WTC11 (cell line): ENCODE results near the gene HTRA2. TPM values are rescaled to one million over a fixed set of nuclear protein-coding genes. Genes with fewer than 3 reads are reported as not detected.

Experiments
- ATAC-seq: fragments of 200-7000 bp; cut with Tn5 transposase; 2 replicates; pipeline ENCODE4 v1.10.0; 2021; ENCODE audit warnings: mild to moderate bottlenecking, moderate library complexity
- Bru-seq: library from RNA; stranded (reverse); fragments of 400-500 nt; gene quantifications from one replicate; lab custom pipeline; 2021; lab: Mats Ljungman, UMichigan
- CTCF ChIA-PET: fragments of 300-600 bp; sonication (Branson Sonifier 250); formaldehyde crosslinking; loops from one replicate; lab custom pipeline; 2021; ENCODE audit warnings: antibody characterized with exemption; lab: Charles Lee
- POLR2A ChIA-PET: fragments of 350-600 bp; sonication (Branson Sonifier 250); formaldehyde crosslinking; loops from one replicate; lab custom pipeline; 2021; ENCODE audit warnings: antibody characterized with exemption; lab: Charles Lee
- DNase-seq: peaks from one replicate; pipeline ENCODE4 v3.0.0; 2021; ENCODE audit warnings: low spot score
- H3K27ac Mint-ChIP-seq: 2 replicates; pipeline ENCODE4 v1.8.0; 2021; ENCODE audit warnings: mixed read lengths
- H3K27me3 Mint-ChIP-seq: 2 replicates; pipeline ENCODE4 v1.8.0; 2021; ENCODE audit warnings: low read depth, mild to moderate bottlenecking, moderate library complexity, mixed read lengths
- H3K36me3 Mint-ChIP-seq: 2 replicates; pipeline ENCODE4 v1.8.0; 2021; ENCODE audit warnings: mixed read lengths
- H3K4me1 Mint-ChIP-seq: 2 replicates; pipeline ENCODE4 v1.8.0; 2022; ENCODE audit warnings: mixed read lengths
- H3K4me3 Mint-ChIP-seq: 2 replicates; pipeline ENCODE4 v1.8.0; 2021; ENCODE audit warnings: mild to moderate bottlenecking, moderate library complexity, mixed read lengths
- H3K9me3 Mint-ChIP-seq: 2 replicates; pipeline ENCODE4 v1.8.0; 2021; ENCODE audit warnings: mixed read lengths
- ATF1 ChIP-seq: sonication (generic); formaldehyde crosslinking; IDR thresholded peaks from 2 replicates; pipeline ENCODE4 v1.8.1; 2023; ENCODE audit warnings: mild to moderate bottlenecking, moderate library complexity, missing genetic modification reagents
- EMX1 ChIP-seq: fragments of 250-450 bp; sonication (Bioruptor Pico); IDR thresholded peaks from 2 replicates; pipeline ENCODE4 v1.8.0; 2021; ENCODE audit warnings: mild to moderate bottlenecking
- ESRRA ChIP-seq: sonication (generic); formaldehyde crosslinking; IDR thresholded peaks from 2 replicates; pipeline ENCODE4 v1.8.1; 2022; ENCODE audit warnings: mild to moderate bottlenecking, missing genetic modification reagents, borderline replicate concordance
- GABPB1 ChIP-seq: sonication (generic); formaldehyde crosslinking; IDR thresholded peaks from 2 replicates; pipeline ENCODE4 v1.8.1; 2023; ENCODE audit warnings: mild to moderate bottlenecking, missing genetic modification reagents
- KAT7 ChIP-seq: sonication (generic); formaldehyde crosslinking; IDR thresholded peaks from 2 replicates; pipeline ENCODE4 v1.8.1; 2023; ENCODE audit warnings: missing genetic modification reagents, mild to moderate bottlenecking, borderline replicate concordance
- NFATC4 ChIP-seq: fragments of 250-450 bp; sonication (Bioruptor Pico); IDR thresholded peaks from 2 replicates; pipeline ENCODE4 v1.9.0; 2021; ENCODE audit warnings: mild to moderate bottlenecking
- TEAD4 ChIP-seq: sonication (generic); formaldehyde crosslinking; IDR thresholded peaks from 2 replicates; pipeline ENCODE4 v1.8.0; 2022; ENCODE audit warnings: mild to moderate bottlenecking, missing genetic modification reagents
- ZNF219 ChIP-seq: sonication (generic); formaldehyde crosslinking; IDR thresholded peaks from 2 replicates; pipeline ENCODE4 v1.8.0; 2023; ENCODE audit warnings: missing genetic modification reagents, mild to moderate bottlenecking, borderline replicate concordance
- ZNF263 ChIP-seq: sonication (generic); formaldehyde crosslinking; IDR thresholded peaks from 2 replicates; pipeline ENCODE4 v1.8.1; 2022; ENCODE audit warnings: low read depth, mild to moderate bottlenecking, moderate library complexity, missing genetic modification reagents
- ZNF416 ChIP-seq: fragments of 250-450 bp; sonication (Bioruptor Pico); IDR thresholded peaks from 2 replicates; pipeline ENCODE4 v1.9.0; 2021; ENCODE audit warnings: mild to moderate bottlenecking, inconsistent platforms
- ZNF423 ChIP-seq: fragments of 250-450 bp; sonication (Bioruptor Pico); IDR thresholded peaks from 2 replicates; pipeline ENCODE4 v2.1.2; 2022; ENCODE audit warnings: mild to moderate bottlenecking, moderate library complexity
- long read RNA-seq, 3 experiments: library from RNA in 1 of 3; library from capped mRNA in 1 of 3; library from polyadenylated mRNA in 1 of 3; unstranded in 2 of 3; stranded (forward) in 1 of 3; transcript quantifications; one replicate each; pipeline ENCODE4 v2.0.0, GENCODE V29; 2021
- total RNA-seq: library from RNA; stranded (reverse); gene quantifications from 3 replicates; pipeline ENCODE4 v1.2.3, GENCODE V29; 2021
- TF ChIP-seq, protein P1 (sequence below): sonication (generic); formaldehyde crosslinking; IDR thresholded peaks from 2 replicates; pipeline ENCODE4 v1.8.0; 2022; ENCODE audit warnings: mild to moderate bottlenecking, missing genetic modification reagents
- TF ChIP-seq, protein P2 (sequence below): sonication (generic); formaldehyde crosslinking; IDR thresholded peaks from 2 replicates; pipeline ENCODE4 v1.8.0; 2022; ENCODE audit warnings: mild to moderate bottlenecking, missing genetic modification reagents
- TF ChIP-seq, protein P3 (sequence below): sonication (generic); formaldehyde crosslinking; IDR thresholded peaks from 2 replicates; pipeline ENCODE4 v1.8.1; 2023; ENCODE audit warnings: mild to moderate bottlenecking, moderate library complexity, missing genetic modification reagents
- TF ChIP-seq, protein P4 (sequence below): sonication (generic); formaldehyde crosslinking; IDR thresholded peaks from 2 replicates; pipeline ENCODE4 v1.8.1; 2023; ENCODE audit warnings: mild to moderate bottlenecking, missing genetic modification reagents
- TF ChIP-seq, protein P5 (sequence below): sonication (generic); formaldehyde crosslinking; IDR thresholded peaks from 2 replicates; pipeline ENCODE4 v1.8.1; 2023; ENCODE audit warnings: mild to moderate bottlenecking, missing genetic modification reagents
- TF ChIP-seq, protein P6 (sequence below): sonication (generic); formaldehyde crosslinking; IDR thresholded peaks from 2 replicates; pipeline ENCODE4 v1.8.0; 2023; ENCODE audit warnings: missing genetic modification reagents, mild to moderate bottlenecking, borderline replicate concordance
- TF ChIP-seq, protein P7 (sequence below): fragments of 250-450 bp; sonication (Bioruptor Pico); IDR thresholded peaks from 2 replicates; pipeline ENCODE4 v1.9.0; 2021; ENCODE audit warnings: mild to moderate bottlenecking, borderline replicate concordance

HTRA2 gene
- 25.6 to 30.0 TPM (median 26.8 TPM) in 3 replicates for total RNA-seq
- percentile 72 among the genes with signal in this experiment for Bru-seq, nascent RNA
- long read RNA-seq, experiment 1, transcript HTRA2-201 (8 exons, 2,370 nt) = major isoform, 50 of 69 reads
- long read RNA-seq, experiment 1, partial matches to known transcripts = 1 of 69 reads
- long read RNA-seq, experiment 1, other reads (novel, unspliced or antisense) = 16 of 69 reads
- long read RNA-seq, experiment 2, transcript HTRA2-201 (8 exons, 2,370 nt) = major isoform, 24 of 53 reads
- long read RNA-seq, experiment 2, partial matches to known transcripts = 9 of 53 reads
- long read RNA-seq, experiment 2, other reads (novel, unspliced or antisense) = 20 of 53 reads
- long read RNA-seq, experiment 3, transcript HTRA2-201 (8 exons, 2,370 nt) = major isoform, 17 of 45 reads
- long read RNA-seq, experiment 3, partial matches to known transcripts = 20 of 45 reads
- long read RNA-seq, experiment 3, other reads (novel, unspliced or antisense) = 4 of 45 reads

DNA sequence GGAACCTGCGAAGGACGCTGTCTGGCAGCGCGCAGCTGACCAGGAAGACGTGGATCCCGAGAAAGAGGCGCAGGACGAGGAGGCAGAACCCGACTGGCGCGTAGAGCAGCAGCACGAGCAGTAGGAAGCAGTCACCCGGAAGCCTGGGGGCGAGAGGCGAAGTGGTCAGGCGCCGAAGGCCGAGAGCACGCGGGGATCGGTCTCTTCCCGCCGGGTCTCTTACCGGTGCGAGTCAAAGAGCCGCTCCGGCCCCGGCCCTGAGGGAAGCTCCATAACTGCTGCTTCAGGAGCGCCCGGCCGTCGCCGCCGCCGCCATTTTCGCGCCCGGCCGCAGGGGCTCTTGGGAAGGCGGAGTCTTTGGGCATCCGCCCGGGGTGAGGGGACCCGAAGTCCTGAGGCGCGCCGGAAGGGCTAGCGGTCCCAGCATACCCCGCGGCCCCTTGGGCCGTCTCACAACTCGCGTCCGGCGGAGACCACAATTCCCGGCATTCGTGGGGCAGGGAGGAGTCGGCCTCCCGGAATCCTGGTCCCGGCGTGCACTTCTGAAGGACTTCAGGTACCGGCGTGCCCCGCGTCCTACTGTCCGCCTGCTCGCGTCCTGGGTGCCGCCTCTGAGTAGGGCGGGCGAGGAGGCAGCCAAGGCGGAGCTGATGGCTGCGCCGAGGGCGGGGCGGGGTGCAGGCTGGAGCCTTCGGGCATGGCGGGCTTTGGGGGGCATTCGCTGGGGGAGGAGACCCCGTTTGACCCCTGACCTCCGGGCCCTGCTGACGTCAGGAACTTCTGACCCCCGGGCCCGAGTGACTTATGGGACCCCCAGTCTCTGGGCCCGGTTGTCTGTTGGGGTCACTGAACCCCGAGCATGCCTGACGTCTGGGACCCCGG, at the start of gene HTRA2, which contains the start of gene AUP1:
Gene HTRA2 (plus strand): TSS at position 577 of the 882 bp plus-strand sequence. CDS start 74 bp downstream, at position 651.
Gene AUP1 (minus strand): TSS at position 350 of the 882 bp plus-strand sequence. CDS start 77 bp downstream, at position 273.
- no peaks in the 10 kb centered on the region for H3K27me3 Mint-ChIP-seq
- CTCF ChIA-PET = interaction anchor here (0.7 to 2.2 kb wide), 10 partner anchors 13 to 195 kb away, joined by 3 to 9 read pairs (median 4); partner anchors contain the start of genes CCDC142, LOXL3, PCGF1 and TTC31
- POLR2A ChIA-PET = interaction anchor here (0.8 to 1.4 kb wide), 4 partner anchors 24 to 72 kb away, joined by 3 to 7 read pairs (median 3); partner anchors contain the start of genes LOXL3, MRPL53 and WBP1
- peak; percentile 99 for DNase-seq
- 0 out of 2 replicates have a peak, but pooled peaks cover 3% of the 10 kb centered on the region for H3K9me3 Mint-ChIP-seq
- peak within 1 kb of the TSS; percentile 93 for H3K27ac Mint-ChIP-seq
- peak within 1 kb of the TSS; percentile 99 for H3K4me3 Mint-ChIP-seq
- peaks cover 38% of the 10 kb centered on the region for H3K36me3 Mint-ChIP-seq
- peak; percentile 93 for ATAC-seq
- H3K4me1 Mint-ChIP-seq = peaks cover 14% of the 10 kb centered on the region
- TF ChIP-seq ZNF263 (CRISPR knock-in tag) (no peak), EMX1 (CRISPR knock-in tag) (no peak), ATF1 (CRISPR knock-in tag) (no peak), GABPB1 (CRISPR knock-in tag) (peak; percentile 73), ZNF219 (CRISPR knock-in tag) (no peak), ESRRA (CRISPR knock-in tag) (peak; percentile 53; the same call in 1 of the 2 replicates), KAT7 (0 out of 2 replicates have a peak, but pooled peaks have one; percentile 80), TEAD4 (CRISPR knock-in tag) (0 out of 2 replicates have a peak, but pooled peaks have one; percentile 67), ZNF423 (CRISPR knock-in tag) (no peak), ZNF416 (CRISPR knock-in tag) (peak; percentile 81; the same call in 1 of the 2 replicates), NFATC4 (CRISPR knock-in tag) (no peak)
- TF ChIP-seq, protein P1, sequence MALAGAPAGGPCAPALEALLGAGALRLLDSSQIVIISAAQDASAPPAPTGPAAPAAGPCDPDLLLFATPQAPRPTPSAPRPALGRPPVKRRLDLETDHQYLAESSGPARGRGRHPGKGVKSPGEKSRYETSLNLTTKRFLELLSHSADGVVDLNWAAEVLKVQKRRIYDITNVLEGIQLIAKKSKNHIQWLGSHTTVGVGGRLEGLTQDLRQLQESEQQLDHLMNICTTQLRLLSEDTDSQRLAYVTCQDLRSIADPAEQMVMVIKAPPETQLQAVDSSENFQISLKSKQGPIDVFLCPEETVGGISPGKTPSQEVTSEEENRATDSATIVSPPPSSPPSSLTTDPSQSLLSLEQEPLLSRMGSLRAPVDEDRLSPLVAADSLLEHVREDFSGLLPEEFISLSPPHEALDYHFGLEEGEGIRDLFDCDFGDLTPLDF (CRISPR knock-in tag) = no peak
- TF ChIP-seq, protein P2, sequence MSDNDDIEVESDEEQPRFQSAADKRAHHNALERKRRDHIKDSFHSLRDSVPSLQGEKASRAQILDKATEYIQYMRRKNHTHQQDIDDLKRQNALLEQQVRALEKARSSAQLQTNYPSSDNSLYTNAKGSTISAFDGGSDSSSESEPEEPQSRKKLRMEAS (CRISPR knock-in tag) = peak; percentile 72
- TF ChIP-seq, protein P3, sequence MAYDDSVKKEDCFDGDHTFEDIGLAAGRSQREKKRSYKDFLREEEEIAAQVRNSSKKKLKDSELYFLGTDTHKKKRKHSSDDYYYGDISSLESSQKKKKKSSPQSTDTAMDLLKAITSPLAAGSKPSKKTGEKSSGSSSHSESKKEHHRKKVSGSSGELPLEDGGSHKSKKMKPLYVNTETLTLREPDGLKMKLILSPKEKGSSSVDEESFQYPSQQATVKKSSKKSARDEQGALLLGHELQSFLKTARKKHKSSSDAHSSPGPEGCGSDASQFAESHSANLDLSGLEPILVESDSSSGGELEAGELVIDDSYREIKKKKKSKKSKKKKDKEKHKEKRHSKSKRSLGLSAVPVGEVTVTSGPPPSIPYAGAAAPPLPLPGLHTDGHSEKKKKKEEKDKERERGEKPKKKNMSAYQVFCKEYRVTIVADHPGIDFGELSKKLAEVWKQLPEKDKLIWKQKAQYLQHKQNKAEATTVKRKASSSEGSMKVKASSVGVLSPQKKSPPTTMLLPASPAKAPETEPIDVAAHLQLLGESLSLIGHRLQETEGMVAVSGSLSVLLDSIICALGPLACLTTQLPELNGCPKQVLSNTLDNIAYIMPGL = peak; percentile 91; the same call in 1 of the 2 replicates
- TF ChIP-seq, protein P4, sequence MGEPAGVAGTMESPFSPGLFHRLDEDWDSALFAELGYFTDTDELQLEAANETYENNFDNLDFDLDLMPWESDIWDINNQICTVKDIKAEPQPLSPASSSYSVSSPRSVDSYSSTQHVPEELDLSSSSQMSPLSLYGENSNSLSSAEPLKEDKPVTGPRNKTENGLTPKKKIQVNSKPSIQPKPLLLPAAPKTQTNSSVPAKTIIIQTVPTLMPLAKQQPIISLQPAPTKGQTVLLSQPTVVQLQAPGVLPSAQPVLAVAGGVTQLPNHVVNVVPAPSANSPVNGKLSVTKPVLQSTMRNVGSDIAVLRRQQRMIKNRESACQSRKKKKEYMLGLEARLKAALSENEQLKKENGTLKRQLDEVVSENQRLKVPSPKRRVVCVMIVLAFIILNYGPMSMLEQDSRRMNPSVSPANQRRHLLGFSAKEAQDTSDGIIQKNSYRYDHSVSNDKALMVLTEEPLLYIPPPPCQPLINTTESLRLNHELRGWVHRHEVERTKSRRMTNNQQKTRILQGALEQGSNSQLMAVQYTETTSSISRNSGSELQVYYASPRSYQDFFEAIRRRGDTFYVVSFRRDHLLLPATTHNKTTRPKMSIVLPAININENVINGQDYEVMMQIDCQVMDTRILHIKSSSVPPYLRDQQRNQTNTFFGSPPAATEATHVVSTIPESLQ (CRISPR knock-in tag) = no peak
- TF ChIP-seq, protein P5, sequence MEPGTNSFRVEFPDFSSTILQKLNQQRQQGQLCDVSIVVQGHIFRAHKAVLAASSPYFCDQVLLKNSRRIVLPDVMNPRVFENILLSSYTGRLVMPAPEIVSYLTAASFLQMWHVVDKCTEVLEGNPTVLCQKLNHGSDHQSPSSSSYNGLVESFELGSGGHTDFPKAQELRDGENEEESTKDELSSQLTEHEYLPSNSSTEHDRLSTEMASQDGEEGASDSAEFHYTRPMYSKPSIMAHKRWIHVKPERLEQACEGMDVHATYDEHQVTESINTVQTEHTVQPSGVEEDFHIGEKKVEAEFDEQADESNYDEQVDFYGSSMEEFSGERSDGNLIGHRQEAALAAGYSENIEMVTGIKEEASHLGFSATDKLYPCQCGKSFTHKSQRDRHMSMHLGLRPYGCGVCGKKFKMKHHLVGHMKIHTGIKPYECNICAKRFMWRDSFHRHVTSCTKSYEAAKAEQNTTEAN (CRISPR knock-in tag) = no peak
- TF ChIP-seq, protein P6, sequence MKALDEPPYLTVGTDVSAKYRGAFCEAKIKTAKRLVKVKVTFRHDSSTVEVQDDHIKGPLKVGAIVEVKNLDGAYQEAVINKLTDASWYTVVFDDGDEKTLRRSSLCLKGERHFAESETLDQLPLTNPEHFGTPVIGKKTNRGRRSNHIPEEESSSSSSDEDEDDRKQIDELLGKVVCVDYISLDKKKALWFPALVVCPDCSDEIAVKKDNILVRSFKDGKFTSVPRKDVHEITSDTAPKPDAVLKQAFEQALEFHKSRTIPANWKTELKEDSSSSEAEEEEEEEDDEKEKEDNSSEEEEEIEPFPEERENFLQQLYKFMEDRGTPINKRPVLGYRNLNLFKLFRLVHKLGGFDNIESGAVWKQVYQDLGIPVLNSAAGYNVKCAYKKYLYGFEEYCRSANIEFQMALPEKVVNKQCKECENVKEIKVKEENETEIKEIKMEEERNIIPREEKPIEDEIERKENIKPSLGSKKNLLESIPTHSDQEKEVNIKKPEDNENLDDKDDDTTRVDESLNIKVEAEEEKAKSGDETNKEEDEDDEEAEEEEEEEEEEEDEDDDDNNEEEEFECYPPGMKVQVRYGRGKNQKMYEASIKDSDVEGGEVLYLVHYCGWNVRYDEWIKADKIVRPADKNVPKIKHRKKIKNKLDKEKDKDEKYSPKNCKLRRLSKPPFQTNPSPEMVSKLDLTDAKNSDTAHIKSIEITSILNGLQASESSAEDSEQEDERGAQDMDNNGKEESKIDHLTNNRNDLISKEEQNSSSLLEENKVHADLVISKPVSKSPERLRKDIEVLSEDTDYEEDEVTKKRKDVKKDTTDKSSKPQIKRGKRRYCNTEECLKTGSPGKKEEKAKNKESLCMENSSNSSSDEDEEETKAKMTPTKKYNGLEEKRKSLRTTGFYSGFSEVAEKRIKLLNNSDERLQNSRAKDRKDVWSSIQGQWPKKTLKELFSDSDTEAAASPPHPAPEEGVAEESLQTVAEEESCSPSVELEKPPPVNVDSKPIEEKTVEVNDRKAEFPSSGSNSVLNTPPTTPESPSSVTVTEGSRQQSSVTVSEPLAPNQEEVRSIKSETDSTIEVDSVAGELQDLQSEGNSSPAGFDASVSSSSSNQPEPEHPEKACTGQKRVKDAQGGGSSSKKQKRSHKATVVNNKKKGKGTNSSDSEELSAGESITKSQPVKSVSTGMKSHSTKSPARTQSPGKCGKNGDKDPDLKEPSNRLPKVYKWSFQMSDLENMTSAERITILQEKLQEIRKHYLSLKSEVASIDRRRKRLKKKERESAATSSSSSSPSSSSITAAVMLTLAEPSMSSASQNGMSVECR (CRISPR knock-in tag) = no peak
- TF ChIP-seq, protein P7, sequence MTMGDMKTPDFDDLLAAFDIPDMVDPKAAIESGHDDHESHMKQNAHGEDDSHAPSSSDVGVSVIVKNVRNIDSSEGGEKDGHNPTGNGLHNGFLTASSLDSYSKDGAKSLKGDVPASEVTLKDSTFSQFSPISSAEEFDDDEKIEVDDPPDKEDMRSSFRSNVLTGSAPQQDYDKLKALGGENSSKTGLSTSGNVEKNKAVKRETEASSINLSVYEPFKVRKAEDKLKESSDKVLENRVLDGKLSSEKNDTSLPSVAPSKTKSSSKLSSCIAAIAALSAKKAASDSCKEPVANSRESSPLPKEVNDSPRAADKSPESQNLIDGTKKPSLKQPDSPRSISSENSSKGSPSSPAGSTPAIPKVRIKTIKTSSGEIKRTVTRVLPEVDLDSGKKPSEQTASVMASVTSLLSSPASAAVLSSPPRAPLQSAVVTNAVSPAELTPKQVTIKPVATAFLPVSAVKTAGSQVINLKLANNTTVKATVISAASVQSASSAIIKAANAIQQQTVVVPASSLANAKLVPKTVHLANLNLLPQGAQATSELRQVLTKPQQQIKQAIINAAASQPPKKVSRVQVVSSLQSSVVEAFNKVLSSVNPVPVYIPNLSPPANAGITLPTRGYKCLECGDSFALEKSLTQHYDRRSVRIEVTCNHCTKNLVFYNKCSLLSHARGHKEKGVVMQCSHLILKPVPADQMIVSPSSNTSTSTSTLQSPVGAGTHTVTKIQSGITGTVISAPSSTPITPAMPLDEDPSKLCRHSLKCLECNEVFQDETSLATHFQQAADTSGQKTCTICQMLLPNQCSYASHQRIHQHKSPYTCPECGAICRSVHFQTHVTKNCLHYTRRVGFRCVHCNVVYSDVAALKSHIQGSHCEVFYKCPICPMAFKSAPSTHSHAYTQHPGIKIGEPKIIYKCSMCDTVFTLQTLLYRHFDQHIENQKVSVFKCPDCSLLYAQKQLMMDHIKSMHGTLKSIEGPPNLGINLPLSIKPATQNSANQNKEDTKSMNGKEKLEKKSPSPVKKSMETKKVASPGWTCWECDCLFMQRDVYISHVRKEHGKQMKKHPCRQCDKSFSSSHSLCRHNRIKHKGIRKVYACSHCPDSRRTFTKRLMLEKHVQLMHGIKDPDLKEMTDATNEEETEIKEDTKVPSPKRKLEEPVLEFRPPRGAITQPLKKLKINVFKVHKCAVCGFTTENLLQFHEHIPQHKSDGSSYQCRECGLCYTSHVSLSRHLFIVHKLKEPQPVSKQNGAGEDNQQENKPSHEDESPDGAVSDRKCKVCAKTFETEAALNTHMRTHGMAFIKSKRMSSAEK (CRISPR knock-in tag) = no peak
